Stimulated activated CD4-positive, alpha-beta T cell treated with anti-CD3 and anti-CD28 coated beads, Interleukin-2, amount 100 ng/mL, for 24 hours (primary cell): Measurements from ENCODE around the gene SLC16A3.

Experiments
- DNase-seq, 2 donors: peaks; one replicate each; pipeline ENCODE4 v3.0.0-alpha.2; 2020

Gene SLC16A3

DNA sequence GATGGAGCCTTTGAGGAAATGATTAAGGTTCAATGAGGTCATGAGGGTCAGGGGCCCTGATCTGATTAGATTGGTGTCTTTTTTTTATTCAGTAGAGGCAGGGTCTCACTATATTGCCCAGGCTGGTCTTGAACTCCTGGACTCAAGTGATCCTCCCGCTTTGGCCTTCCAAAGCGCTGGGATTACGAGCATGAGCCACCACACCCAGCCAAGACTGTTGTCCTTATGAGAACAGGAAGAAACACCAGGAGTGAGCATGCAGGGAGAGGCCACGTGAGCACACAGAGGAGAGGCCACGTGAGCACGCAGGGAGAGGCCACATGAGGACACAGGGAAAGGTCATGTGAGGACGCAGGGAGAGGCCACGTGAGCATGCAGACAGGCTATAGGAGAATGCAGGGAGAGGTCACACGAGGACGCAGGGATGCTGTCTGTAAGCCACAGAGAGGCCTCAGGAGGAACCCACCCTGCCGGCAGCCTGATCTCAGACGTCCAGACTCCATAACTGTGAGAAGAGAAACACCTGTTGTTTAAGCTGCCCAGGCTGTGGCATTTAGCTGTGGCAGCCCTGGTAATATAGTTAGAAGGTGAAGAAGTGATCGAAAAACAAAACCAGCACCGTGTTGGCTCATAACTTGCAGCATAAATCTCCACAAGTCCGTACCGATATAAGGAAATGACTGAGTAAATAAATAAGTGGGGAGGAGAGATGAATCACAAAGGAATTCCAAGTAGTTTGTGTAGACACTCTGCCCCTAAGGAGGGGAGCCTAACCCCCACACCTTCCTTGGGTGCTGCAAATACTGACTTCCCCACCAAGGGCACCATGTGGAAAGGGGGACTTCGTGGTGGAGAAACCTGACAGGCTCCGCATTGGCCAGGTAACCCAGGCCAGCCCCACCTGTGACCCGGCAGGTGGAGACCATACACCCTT is 59.3 kb downstream of the SLC16A3 start:
- DNase-seq, result no peak
